ENCODE results near the gene NCAN.
"Not testable (repeated sequence)": the region's sequence is repeated elsewhere in the genome, so short reads cannot be mapped to it uniquely, and the experiment has no call there.

Gene NCAN

DNA sequence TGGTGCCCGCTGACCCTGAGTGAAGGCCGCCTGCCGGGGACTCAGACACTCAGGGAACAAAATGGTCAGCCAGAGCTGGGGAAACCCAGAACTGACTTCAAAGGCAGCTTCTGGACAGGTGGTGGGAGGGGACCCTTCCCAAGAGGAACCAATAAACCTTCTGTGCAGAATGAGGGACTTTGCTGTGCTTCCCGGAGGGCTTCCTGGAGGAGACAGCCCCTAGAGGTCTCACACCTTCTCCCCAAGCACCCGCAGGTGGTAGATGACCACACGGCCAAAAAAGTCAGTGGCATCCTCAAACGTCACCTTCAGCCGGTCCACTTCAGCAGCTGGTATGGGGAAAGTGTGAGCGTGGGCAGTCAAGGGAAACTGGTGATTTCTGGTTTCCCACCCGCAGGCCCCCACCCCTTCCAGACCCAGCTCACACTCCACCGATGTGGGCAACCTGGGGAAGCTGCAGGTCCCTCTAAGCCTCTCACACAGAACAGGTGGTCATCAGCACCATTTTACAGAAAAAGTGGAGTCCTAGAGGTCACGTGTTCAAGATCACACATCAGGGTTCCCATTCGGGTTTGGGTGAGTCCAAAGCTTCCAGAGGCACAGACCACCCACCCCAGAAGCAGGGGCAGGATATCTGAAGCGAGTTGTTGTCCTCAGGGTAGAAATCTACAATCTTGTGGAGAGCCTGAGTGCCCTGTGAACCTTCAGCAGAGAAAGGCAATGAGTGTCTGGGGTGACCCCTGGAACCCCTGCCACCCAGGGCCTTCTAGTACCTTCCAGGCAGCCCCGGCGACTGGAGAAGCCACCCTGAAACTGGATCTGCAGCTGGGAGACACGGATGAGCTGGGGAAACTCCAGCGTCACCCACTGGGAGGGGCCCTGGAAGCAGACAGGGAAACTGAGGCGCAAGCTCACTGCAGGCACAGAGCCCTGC is 9.8 kb upstream of the NCAN start:
- no peak for DNase-seq

DNA sequence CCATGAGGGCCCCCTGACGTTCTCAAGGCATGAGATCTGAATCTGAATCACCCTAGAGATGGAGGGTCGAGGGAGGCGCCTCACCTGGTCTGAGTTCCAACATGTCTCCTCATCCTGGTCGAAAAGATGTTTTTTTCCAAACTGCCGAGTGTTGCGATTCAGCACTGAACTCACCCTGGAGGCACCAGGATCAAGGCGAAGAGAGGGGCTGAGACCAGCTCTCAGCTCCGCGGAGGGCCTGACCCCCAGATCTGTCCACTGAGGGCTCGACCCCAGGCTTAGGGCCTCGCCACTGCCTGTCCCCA is 9.1 kb upstream of the NCAN start:
- no peak for DNase-seq

DNA sequence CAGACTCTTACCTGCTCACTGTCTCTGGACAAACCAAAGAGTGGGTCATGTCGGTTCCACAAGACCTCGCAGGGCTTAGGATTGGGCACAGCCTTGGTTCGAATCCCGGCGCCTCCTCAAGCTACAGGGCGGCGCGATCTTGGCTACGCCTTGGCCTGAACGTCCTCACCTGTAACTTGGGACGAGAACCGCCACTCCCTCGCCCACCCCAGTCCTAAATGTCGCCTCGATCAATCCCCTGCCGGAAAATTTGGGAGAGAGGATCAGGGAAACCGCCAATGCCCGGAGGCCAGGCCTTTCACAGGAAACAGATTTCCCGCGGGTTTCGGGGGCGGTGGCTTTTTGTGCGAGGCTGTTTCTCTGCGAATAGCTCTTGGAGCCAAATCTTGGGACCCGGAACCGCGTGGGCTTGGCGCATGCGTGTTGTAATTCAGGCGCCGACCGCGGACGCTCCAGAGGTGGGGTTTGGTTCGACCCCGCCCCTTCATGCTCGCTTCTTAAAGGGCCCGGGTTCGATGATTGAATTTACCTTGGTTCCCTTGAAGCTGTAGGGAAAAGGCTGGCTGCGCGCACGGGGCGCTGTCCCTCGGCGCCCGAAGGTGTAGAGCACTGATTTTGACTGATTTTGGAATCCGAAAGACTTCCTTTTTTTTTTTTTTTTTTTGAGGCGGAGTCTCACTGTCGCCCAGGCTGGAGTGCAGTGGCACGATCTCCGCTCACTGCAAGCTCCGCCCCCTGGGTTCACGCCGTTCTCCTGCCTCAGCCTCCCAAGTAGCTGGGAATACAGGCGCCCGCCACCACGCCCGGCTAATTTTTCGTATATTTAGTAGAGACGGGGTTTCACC is 8.5 kb upstream of the NCAN start, which contains the start of gene NR2C2AP:
Gene NR2C2AP (minus strand): TSS at position 403 of the 845 bp plus-strand sequence. CDS start 354 bp downstream, at position 49.
- DNase-seq = peak; percentile 91

DNA sequence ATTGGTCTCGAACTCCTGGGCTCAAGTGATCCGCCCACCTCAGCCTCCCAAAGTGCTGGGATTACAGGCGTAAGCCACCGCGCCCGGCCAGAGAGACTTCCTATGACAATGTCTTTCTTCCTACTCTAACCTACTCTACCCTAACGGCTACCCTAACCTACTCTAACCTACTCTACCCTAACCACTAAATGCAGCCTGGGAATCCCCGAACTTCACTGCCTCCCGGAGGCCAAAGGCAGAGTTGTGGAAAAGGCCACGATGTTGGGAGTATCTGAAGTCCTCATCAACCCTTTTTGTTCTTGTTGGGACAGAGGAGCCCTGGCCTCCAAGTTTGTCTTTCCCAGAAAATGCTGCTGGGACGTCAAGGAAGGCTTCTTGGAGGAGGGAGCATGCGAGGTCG is 7.6 kb upstream of the NCAN start:
- DNase-seq = no peak

DNA sequence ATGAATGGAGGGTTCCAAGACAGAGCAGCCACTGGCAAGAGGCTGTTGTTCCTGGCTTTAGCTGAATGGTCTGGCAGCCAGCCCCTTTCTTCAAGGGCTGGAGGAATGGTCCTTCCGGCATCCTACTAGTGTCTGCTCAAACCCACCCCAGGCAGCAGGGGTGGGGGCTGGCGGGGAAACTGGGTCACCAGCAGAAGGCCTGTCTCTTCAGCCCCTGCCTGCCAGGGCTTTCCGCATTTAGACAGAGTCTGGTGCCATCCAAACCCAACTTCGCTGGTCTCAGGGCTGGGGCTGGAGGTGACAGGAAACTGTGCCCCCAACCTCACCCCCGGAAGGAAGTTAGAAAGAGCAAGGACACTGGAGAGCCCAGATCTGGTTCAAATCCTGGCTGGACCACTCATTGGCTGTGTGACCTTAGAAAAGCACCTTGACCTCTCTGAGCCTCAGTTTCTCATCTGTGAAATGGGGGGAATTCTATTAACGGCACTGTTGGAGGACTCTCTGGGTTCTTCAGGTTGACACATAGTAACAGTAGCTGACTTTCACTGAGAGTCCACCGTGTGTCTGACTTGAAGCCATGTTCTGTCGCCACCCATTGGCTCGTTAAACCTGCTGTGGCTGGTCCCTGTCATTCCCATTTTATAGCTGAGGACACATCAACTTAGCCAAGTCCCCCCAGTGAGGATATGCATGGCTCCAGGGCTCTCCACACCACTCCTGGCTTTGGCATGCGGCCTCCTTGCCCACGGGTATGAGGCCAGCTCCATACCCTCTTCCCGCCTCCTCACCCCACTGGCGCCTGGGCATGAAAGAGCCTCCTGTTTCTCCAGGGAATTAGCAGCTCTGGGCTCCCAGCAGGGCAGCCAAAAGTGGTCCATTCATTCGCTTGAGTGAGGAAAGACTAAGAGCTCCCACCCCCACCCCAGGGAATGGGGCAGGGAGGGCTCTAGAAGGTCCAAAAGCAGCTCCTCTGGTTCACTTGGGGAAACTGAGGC is 6.0 kb upstream of the NCAN start:
- DNase-seq = no peak

DNA sequence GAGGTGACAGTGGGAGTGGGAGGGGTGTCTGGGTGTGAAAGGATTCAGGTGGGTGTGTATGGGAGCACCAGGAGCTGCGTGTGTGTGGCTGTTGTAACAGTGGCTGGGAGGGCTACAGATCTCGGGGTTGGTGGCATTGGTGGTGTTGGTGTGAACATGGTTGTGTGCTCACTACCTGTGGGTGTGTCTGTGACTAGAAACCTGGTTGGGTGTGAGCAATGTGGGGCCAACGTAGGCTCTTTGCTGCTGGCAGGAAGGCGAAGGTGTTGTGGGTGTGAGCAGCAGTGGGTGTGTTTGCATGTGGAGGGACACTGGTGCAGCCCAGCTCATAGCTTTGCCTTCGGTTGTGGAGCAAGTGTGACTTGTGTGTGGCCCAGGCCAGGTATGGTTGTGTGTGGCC is 4.8 kb upstream of the NCAN start:
- DNase-seq = no peak

DNA sequence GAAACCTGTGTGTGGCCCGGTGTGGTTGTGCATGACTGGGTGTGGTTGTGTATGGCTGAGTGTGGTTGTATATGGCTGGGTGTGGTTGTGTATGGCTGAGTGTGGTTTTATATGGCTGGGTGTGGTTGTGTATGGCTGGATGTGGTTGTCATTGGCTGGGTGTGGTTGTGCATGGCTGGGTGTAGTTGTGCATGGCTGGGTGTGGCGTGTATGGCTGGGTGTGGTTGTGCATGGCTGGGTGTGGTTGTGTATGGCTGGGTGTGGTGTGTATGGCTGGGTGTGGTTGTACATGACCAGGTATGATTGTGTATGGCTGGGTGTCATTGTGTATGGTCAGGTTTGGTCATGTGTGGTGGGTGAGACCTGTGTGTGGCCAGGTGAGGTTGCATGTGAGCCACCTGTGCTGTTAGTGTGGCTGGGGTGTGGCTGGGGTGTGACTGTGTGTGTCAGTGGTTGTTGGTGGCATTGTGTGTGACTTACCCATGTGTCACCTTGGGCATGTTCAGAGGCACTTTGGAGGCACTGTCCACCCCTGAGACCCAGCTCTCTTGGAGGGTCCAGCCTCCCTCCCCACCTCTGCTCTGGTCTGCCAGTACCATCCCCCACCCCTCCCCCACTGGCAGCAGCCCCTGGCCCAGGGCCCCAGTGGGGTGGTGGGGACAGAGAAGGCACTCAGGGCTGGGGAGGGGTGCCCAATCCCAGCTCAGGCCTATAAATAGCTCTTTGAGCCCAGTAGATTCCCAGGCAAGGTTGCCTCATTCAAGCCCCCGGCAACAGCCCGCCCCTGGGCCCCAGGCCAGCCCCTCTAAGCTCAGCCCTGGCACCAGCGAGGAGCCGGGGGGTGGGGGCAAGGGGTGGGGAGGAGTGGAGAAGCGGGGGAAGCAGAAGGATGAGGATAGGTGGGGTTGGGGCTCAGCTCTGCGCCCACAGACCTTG is 3.9 kb upstream of the NCAN start:
- no peak for DNase-seq

DNA sequence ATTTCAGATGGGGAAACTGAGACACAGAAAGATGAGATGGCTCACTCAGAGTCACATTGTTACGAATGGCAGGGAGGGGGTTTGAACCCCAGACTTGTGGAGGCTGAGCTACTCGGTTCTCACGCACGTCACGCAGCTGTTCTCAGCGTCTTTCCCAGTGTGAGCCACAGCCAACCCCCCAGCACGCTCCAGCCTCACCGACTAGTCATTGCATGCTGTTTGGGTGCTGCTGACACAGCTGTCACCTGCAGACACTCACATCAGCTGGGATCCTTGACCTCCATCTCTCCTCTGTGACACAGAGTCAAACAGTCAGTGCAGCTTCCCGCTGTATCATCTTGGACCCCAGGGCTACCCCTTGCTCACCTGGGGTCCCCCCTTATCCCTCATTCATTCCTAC is 2.4 kb upstream of the NCAN start:
- no peak for DNase-seq

DNA sequence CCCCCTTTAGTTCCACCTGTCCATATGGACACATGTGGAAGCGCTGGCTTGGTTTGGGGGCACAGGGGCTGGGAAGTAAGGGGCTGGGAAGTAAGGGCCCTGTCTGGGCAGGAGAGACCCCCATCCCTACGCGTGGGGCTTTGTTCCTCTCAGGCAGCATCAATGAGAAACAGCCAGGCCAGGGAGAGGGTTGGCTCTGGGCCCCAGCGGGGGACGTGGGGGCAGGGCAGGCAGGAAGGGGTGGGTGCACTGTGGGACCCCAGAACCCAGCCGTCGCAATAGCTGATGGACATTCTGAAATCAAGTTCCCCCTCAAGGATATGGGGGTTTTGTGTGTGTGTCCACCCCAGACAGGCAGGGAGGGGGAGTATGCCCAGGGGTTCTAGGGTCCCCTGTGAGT is 1.2 kb downstream of the NCAN start:
- no peak for DNase-seq

DNA sequence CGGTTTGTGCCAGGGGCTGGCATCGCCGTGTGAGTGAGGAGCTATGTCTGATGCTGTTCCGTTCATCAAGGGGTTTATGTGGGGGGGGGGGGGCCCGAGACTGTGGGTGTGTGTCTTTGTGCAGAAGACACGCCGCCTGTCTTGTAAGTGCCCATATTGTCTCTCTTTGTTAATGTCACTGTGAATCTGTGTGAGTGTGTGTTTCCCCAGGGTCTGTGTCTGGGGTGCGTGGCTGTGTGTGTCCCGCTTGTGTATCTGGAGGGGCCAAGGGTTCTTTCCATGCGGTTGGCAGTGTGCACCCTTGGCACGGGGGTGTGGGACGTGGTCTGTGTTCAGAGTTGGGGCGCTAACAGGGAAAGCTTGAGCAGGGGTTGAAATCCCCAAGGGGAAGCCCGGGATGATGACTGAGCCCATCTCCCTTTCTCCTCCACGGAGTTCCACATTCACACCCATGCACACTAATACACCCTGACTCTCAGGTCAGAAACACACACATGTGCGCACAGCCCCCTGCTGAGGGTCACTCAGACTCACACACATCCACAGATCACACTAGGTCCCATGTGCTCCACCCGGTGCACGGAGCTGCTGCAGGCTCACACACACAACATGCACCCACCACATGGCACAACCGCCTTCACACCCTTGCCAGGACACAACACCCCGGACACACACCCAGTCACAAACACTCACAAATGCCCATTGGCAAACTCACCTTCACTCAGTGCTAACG is 1.8 kb downstream of the NCAN start:
- peak; percentile 51 for DNase-seq

DNA sequence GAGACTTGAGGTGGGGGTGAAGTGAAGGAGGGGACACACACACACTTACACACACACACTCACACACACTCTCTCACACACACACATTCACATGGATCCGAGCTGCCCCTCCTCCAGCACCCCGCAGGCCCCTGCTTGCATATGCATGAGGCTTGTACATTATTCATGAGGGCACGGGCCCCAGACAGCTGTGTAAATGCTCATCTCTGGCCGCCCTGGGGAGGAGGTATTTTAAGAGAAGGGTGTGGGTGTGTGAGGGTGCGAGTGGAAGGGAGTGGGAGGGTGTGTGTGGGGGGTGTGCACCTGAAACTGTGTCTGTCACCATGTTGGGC is 2.4 kb downstream of the NCAN start:
- DNase-seq = no peak

DNA sequence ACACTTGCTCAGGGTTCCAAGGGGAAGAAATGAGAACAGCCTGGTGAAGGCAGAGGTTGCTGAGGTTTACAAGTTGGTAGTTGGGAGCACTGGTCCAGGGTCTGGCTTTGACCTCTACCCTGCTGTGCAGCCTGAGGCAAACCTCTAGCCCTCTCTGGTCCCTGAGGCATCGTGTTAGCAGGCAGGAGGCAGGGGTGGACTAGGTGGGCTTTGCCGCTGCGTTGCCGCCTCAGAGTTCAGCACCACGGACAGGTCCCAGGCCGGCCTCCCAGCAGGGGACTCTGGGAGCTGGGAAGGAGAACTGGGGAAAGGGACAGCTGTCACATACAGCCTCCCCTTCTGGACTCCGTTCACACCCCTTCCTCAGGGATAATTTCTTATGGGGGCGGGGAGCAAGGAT is 3.1 kb downstream of the NCAN start:
- DNase-seq = peak; percentile 69

DNA sequence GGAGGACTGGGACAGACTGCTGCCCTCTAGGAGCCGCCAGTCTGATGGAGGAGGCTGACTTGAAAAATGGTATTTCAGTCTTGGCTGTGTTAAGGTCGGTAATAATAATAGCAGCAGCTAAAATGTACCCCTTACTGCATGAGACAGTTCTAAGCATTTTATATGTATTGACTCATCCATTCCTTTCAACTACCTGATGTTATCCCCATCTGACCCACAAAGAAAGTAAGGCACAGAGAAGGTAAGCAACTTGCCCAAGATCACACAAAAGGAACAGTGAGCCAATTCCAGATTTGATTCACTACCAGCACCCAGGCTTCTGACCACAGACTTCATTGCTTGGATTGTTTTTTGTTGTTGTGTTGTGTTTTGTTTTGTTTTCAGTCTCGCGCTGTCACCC is 4.0 kb downstream of the NCAN start:
- no peak for DNase-seq

DNA sequence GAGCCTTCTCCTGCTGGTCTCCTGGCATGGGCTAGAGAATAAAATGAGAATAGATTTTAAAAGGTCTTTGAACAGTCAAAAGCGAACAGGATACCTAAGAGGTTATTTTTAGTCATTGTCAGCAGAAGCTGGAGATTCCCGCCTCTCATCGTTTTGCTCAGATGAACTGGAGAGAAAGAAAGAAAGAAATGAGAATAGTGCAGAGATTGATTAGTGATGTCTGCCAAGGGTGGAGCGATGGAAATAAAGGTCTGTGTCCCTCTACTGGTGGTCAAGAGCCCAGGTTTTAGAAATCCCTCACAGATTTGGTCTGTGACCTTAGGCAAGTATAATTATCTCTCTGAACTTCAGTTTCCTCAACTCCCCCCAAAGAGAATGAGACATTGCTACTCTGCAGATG is 5.3 kb downstream of the NCAN start:
- no peak for DNase-seq

DNA sequence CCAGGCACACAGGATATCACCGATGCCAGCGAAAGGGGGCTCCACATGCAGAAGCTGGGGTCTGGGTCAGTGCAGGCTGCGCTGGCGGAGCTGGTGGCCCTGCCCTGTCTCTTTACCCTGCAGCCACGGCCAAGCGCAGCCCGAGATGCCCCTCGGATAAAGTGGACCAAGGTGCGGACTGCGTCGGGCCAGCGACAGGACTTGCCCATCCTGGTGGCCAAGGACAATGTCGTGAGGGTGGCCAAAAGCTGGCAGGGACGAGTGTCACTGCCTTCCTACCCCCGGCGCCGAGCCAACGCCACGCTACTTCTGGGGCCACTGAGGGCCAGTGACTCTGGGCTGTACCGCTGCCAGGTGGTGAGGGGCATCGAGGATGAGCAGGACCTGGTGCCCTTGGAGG is 7.2 kb downstream of the NCAN start:
- DNase-seq = no peak

DNA sequence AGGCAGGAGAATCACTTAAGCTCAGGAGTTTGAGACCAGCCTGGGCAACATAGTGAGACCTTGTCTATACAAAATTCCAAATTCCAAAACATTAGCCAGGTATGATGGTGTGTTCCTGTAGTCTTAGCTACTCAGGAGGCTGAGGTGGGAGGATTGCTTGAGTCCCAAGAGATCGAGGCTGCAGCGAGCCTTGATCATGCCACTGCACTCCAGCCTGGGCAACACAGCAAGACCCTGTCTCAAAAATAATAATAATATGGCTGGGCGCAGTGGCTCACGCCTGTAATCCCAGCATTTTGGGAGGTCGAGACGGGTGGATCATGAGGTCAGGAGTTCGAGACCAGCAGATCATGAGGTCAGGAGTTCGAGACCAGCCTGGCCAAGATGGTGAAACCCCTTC is 9.2 kb downstream of the NCAN start:
- DNase-seq = not testable (repeated sequence)

DNA sequence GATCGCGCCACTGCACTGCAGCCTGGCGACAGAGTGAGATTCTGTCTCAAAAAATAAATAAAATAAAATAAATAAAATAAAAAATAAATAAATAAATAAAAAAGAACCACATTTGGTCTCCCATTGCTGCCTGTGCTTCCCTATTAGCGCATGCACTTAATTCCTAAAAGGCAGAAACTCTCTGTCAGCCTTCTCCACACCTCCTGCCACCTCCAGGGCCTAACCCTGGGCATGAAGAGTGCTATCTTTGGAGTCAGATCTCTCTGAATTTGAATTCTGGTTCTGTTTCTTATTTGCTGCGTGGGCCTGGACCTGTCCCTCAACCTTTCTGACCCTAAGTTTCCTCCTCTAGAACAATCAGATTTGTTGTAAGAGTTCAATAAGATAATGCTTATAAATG is 11.3 kb downstream of the NCAN start:
- no peak for DNase-seq

DNA sequence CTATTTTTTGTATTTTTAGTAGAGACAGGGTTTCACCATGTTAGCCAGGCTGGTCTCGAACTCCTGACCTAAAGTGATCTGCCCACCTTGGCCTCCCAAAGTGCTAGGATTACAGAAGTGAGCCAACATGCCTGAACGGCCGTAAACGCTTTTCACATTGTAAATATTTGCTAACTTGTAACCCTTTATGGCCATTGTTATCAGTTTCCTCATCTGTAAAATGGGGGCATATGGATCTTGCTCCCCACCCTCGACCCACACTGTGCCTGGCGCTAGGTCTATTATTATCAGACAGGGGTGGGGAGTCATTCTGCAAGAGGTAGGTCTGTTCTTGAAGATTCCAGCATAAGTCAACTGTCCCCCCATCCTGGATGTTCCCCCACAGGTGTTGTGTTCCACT is 11.9 kb downstream of the NCAN start:
- DNase-seq = no peak

DNA sequence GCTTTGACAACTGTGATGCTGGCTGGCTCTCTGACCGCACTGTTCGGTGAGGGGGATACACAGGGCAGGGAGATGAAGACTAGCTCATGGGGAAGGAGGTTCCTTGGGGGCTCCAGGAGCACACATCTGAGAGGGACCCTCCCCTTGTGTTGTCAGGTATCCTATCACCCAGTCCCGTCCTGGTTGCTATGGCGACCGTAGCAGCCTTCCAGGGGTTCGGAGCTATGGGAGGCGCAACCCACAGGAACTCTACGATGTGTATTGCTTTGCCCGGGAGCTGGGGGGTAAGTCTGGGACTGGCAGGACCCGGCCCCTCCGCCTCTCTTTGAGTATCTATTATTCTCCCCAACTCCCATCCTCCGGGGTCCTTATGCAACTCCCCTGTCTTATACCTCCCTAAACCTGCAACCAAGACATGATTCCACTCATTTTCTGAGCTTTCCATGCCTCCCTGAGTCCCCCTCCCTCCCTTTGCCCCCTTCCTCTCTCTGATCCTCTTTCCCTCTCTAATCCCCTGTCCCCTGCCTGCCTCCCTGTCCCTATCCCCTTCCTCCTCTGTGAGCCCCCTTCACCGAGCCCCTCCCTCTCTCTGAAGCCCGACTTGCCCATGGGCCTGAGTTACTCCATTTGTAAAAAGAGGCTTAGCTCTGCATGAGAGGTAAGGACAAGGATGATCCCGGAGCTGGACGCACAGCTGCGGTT is 12.5 kb downstream of the NCAN start:
- no peak for DNase-seq

DNA sequence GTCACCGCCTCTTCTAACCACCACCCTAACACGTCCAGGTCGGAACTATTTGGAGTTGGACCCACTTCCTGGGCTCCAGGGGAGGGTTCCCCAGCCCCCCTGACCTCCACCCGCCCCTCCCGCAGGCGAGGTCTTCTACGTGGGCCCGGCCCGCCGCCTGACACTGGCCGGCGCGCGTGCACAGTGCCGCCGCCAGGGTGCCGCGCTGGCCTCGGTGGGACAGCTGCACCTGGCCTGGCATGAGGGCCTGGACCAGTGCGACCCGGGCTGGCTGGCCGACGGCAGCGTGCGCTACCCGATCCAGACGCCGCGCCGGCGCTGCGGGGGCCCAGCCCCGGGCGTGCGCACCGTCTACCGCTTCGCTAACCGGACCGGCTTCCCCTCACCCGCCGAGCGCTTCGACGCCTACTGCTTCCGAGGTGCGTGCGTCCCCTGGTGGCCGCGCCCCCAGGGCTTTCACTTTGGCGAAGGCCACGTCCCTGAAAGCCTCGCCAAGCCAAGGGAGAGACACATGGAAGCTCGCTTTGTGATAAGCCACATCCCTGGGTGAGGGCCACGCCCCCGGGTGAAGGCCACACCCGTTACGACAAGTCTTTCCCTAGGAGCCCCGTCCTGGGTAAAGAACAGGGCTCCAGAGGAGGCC is 13.2 kb downstream of the NCAN start:
- DNase-seq = peak; percentile 60

All from retina (tissue), 1 donor.